Measurements from ENCODE around the gene PTGES3.
"Not testable (repeated sequence)": the region's sequence is repeated elsewhere in the genome, so short reads cannot be mapped to it uniquely, and the experiment has no call there.

PTGES3 gene

GRCh38 chr12:56713345-56713744 is 25.3 kb upstream of the PTGES3 start:
- TF ChIP-seq CTCF (IDR thresholded peaks at IDR 0.05; ENCODE audit: control insufficient read depth, extremely low read depth, insufficient read depth) = no peak
- no peak for DNase-seq (ENCODE audit: low read depth)
- H3K4me3 ChIP-seq (ENCODE audit: low read depth, low read length) = no peak overlapping the region

GRCh38 chr12:56709759-56710376 is 21.8 kb upstream of the PTGES3 start:
- no peak for TF ChIP-seq CTCF (IDR thresholded peaks at IDR 0.05; ENCODE audit: control insufficient read depth, extremely low read depth, insufficient read depth)
- no peak for DNase-seq (ENCODE audit: low read depth)
- H3K4me3 ChIP-seq (ENCODE audit: low read depth, low read length) = no peak overlapping the region

- DNase-seq (ENCODE audit: low read depth); H3K4me3 ChIP-seq (ENCODE audit: low read depth, low read length): not testable (repeated sequence)
These were observed 16.4 kb upstream of the PTGES3 start for GRCh38 chr12:56704522-56704921.

- DNase-seq (ENCODE audit: low read depth) = no peak
- no peak for TF ChIP-seq CTCF (IDR thresholded peaks at IDR 0.05; ENCODE audit: control insufficient read depth, extremely low read depth, insufficient read depth)
- H3K4me3 ChIP-seq (ENCODE audit: low read depth, low read length) = no peak overlapping the region
These were observed 11.1 kb upstream of the PTGES3 start for GRCh38 chr12:56699020-56699661.

- no peak overlapping the region for H3K4me3 ChIP-seq (ENCODE audit: low read depth, low read length)
- no peak for TF ChIP-seq CTCF (IDR thresholded peaks at IDR 0.05; ENCODE audit: control insufficient read depth, extremely low read depth, insufficient read depth)
- no peak for DNase-seq (ENCODE audit: low read depth)
These were observed 7.4 kb upstream of the PTGES3 start for GRCh38 chr12:56695327-56696101.

GRCh38 chr12:56694161-56694560 is 6.1 kb upstream of the PTGES3 start:
- H3K4me3 ChIP-seq (ENCODE audit: low read depth, low read length) = no peak overlapping the region
- DNase-seq (ENCODE audit: low read depth) = no peak
- no peak for TF ChIP-seq CTCF (IDR thresholded peaks at IDR 0.05; ENCODE audit: control insufficient read depth, extremely low read depth, insufficient read depth)

- no peak for TF ChIP-seq CTCF (IDR thresholded peaks at IDR 0.05; ENCODE audit: control insufficient read depth, extremely low read depth, insufficient read depth)
- no peak for DNase-seq (ENCODE audit: low read depth)
These were observed 694 bp upstream of the PTGES3 start for GRCh38 chr12:56688846-56689109.

More at GRCh38 chr12:56688846-56689109, 694 bp upstream of the PTGES3 start:
- H3K4me3 ChIP-seq (ENCODE audit: low read depth, low read length) = peak overlapping the region; percentile 91
